B cell (primary cell): ENCODE data around the gene FXYD7. TPM values are rescaled to one million over a fixed set of nuclear protein-coding genes. Genes with fewer than 3 reads are reported as not detected.
"Not testable (repeated sequence)": the region's sequence is repeated elsewhere in the genome, so short reads cannot be mapped to it uniquely, and the experiment has no call there.

ENCODE experiments used
- ATAC-seq: fragments of 200-7000 bp; cut with Tn5 transposase; one replicate; pipeline ENCODE4 v1.10.0; 2021; ENCODE audit warnings: low read depth, mild to moderate bottlenecking, moderate number of reproducible peaks, moderate library complexity
- CTCF ChIA-PET: fragments of 350-600 bp; sonication (Branson Sonifier 250); formaldehyde crosslinking; loops from one replicate; lab custom pipeline; 2021; ENCODE audit warnings: antibody characterized with exemption, inconsistent platforms; lab: Charles Lee
- POLR2A ChIA-PET: fragments of 350-600 bp; sonication (Branson Sonifier 250); formaldehyde crosslinking; loops from one replicate; lab custom pipeline; 2021; ENCODE audit warnings: antibody characterized with exemption; lab: Charles Lee
- DNase-seq: peaks from one replicate; pipeline ENCODE4 v3.0.0; 2013
- H2AFZ ChIP-seq: 2 replicates; pipeline ENCODE4 v1.6.1; 2012; ENCODE audit warnings: mild to moderate bottlenecking, low read depth, low read length; ENCODE audit not compliant: insufficient read depth, poor library complexity, severe bottlenecking
- H3K27ac ChIP-seq, 2 donors: 1 replicate in 1 of 2; 2 replicates in 1 of 2; pipeline ENCODE4 v1.5.1; 2012 to 2013; ENCODE audit warnings: low read length in 2 of 2, mild to moderate bottlenecking in 2 of 2, moderate library complexity in 1 of 2
- H3K27me3 ChIP-seq, 4 experiments: fragments of 200-600 bp in 1 of 4; sonication (generic) in 1 of 4; replicated peaks in 1 of 4; 1 replicate in 2 of 4; 2 replicates in 2 of 4; pipeline versions ENCODE4 v1.6.1 to v1.7.0; 2013 to 2016; ENCODE audit warnings: low read length in 3 of 4, mild to moderate bottlenecking in 2 of 4, mixed read lengths in 1 of 4, moderate library complexity in 1 of 4; ENCODE audit not compliant: insufficient read depth in 4 of 4, control insufficient read depth in 3 of 4; ENCODE audit errors: control extremely low read depth in 1 of 4
- H3K36me3 ChIP-seq, 2 experiments: replicated peaks in 1 of 2; 1 replicate in 1 of 2; 2 replicates in 1 of 2; pipeline versions ENCODE4 v1.6.1 to v1.7.1; 2013; ENCODE audit warnings: low read length in 1 of 2; ENCODE audit not compliant: insufficient read depth in 2 of 2, control insufficient read depth in 1 of 2; ENCODE audit errors: control extremely low read depth in 1 of 2, extremely low read depth in 1 of 2
- H3K4me1 ChIP-seq, 2 donors: fragments of 200-600 bp in 1 of 2; sonication (generic) in 1 of 2; 1 replicate in 1 of 2; 2 replicates in 1 of 2; pipeline versions ENCODE4 v1.5.1 to v1.6.1; 2013 to 2017; ENCODE audit warnings: low read length in 2 of 2; ENCODE audit not compliant: control insufficient read depth in 2 of 2, insufficient read depth in 2 of 2
- H3K4me2 ChIP-seq: replicated peaks from 2 replicates; pipeline ENCODE3; 2012; ENCODE audit warnings: mild to moderate bottlenecking, low read depth, low read length; ENCODE audit not compliant: poor library complexity, severe bottlenecking
- H3K4me3 ChIP-seq, 5 experiments: fragments of 200-600 bp in 1 of 5; sonication (generic) in 1 of 5; 1 replicate in 3 of 5; 2 replicates in 2 of 5; pipeline versions ENCODE4 v1.5.1 to v1.7.0; 2011 to 2016; ENCODE audit warnings: low read length in 4 of 5, mild to moderate bottlenecking in 4 of 5, low read depth in 2 of 5, control low read depth in 1 of 5, moderate library complexity in 1 of 5; ENCODE audit not compliant: insufficient read depth in 1 of 5; ENCODE audit errors: control extremely low read depth in 1 of 5, extremely low read depth in 1 of 5
- H3K79me2 ChIP-seq: fragments of 200-600 bp; sonication (generic); one replicate; pipeline ENCODE4 v1.6.0; 2016; ENCODE audit warnings: low read length; ENCODE audit not compliant: control insufficient read depth, insufficient read depth
- H3K9ac ChIP-seq: fragments of 200-600 bp; sonication (generic); 2 replicates; pipeline ENCODE4 v1.6.1; 2017; ENCODE audit warnings: mild to moderate bottlenecking, low read length, moderate library complexity
- H3K9me3 ChIP-seq, 3 donors: one replicate each; pipeline versions ENCODE4 v1.6.1 to v1.7.1; 2013; ENCODE audit warnings: low read length in 2 of 3; ENCODE audit not compliant: control insufficient read depth in 2 of 3, insufficient read depth in 1 of 3; ENCODE audit errors: control extremely low read depth in 1 of 3
- H4K20me1 ChIP-seq: 2 replicates; pipeline ENCODE4 v1.6.0; 2012; ENCODE audit warnings: mild to moderate bottlenecking, low read length; ENCODE audit not compliant: insufficient read depth, control insufficient read depth, poor library complexity, severe bottlenecking
- H3K27ac Mint-ChIP-seq: one replicate; pipeline ENCODE4 v1.8.0; 2021; ENCODE audit warnings: mixed read lengths
- H3K27me3 Mint-ChIP-seq: one replicate; pipeline ENCODE4 v1.8.0; 2021; ENCODE audit warnings: mixed read lengths
- H3K4me1 Mint-ChIP-seq: one replicate; pipeline ENCODE4 v1.8.0; 2021; ENCODE audit warnings: mixed read lengths
- H3K4me3 Mint-ChIP-seq: one replicate; pipeline ENCODE4 v1.8.0; 2021; ENCODE audit warnings: mixed read lengths
- H3K9me3 Mint-ChIP-seq: one replicate; pipeline ENCODE4 v1.8.0; 2022; ENCODE audit warnings: mixed read lengths; ENCODE audit not compliant: insufficient read depth
- EZH2 ChIP-seq: IDR thresholded peaks from 2 replicates; pipeline ENCODE4 v1.6.1; 2012; ENCODE audit warnings: borderline replicate concordance, low read depth, mild to moderate bottlenecking, moderate library complexity, low read length; ENCODE audit not compliant: insufficient read depth, poor library complexity, severe bottlenecking
- WGBS: methylation state at CpG from one replicate; pipeline ENCODE4 v1.1.5; 2013; ENCODE audit warnings: missing lambda C conversion rate; ENCODE audit not compliant: insufficient coverage; 5-methylcytosine and 5-hydroxymethylcytosine counted together
- intact Hi-C: fragments of 100-400 bp; cut with micrococcal nuclease; formaldehyde crosslinking; loops from one replicate; pipeline ENCODE4 v1.10.0; 2022
- polyA plus RNA-seq: library from polyadenylated mRNA; depleted of rRNA; stranded (reverse); fragments of >200 nt; gene quantifications from 2 replicates; pipeline ENCODE4 v1.2.3, GENCODE V29; 2012
- total RNA-seq, 2 donors: library from RNA; stranded (reverse); fragments of 120-200 nt in 1 of 2; gene quantifications; 1 replicate in 1 of 2; 2 replicates in 1 of 2; pipeline versions ENCODE4 v1.2.3 to v1.2.4, GENCODE V29; 2013 to 2022
- TF ChIP-seq, protein P1 (sequence below): fragments of 200-600 bp; IDR thresholded peaks from one replicate; pipeline ENCODE4 v1.8.0; 2022; ENCODE audit warnings: antibody characterized with exemption, mild to moderate bottlenecking

Gene FXYD7
- total and polyA plus RNA-seq, 2 donors (not counting 1 experiment from before 2014, with no cell fraction given), result 3.8 to 27.4 TPM

GRCh38 chr19:35100588-35101533 lies 42.2 kb upstream of the FXYD7 start:
- H3K9me3 ChIP-seq, result peaks cover 0 to 6% (median 0%) of the 10 kb centered on the region in 3 donors
- H3K27me3 Mint-ChIP-seq, result no peaks in the 10 kb centered on the region
- ChIA-PET CTCF (interaction anchor here (0.6 to 1.9 kb wide), 3 partner anchors 34 to 48 kb away, joined by 3 to 6 read pairs (median 4); partner anchors contain the start of gene LGI4), POLR2A (interaction anchor here (0.9 kb wide), 1 partner anchor 126 kb away, joined by 3 read pairs; no protein-coding TSS in a partner anchor)
- H4K20me1 ChIP-seq, result no peaks in the 10 kb centered on the region
- H3K79me2 ChIP-seq, result no peaks in the 10 kb centered on the region
- H3K36me3 ChIP-seq, result no peaks in the 10 kb centered on the region
- DNase-seq (no peak), ATAC-seq (no peak)
- H3K4me3 ChIP-seq, result no peak overlapping the region
- no peak overlapping the region for H3K4me3 Mint-ChIP-seq
- H3K4me1 ChIP-seq, result no peaks in the 10 kb centered on the region
- no peak overlapping the region for H3K4me2 ChIP-seq
- H3K27me3 ChIP-seq, result no peaks in the 10 kb centered on the region
- H3K27ac Mint-ChIP-seq, result no peak overlapping the region
- intact Hi-C loops, result no loop called here
- H3K4me1 Mint-ChIP-seq, result no peaks in the 10 kb centered on the region
- TF ChIP-seq EZH2, result no peak
- TF ChIP-seq, protein P1, sequence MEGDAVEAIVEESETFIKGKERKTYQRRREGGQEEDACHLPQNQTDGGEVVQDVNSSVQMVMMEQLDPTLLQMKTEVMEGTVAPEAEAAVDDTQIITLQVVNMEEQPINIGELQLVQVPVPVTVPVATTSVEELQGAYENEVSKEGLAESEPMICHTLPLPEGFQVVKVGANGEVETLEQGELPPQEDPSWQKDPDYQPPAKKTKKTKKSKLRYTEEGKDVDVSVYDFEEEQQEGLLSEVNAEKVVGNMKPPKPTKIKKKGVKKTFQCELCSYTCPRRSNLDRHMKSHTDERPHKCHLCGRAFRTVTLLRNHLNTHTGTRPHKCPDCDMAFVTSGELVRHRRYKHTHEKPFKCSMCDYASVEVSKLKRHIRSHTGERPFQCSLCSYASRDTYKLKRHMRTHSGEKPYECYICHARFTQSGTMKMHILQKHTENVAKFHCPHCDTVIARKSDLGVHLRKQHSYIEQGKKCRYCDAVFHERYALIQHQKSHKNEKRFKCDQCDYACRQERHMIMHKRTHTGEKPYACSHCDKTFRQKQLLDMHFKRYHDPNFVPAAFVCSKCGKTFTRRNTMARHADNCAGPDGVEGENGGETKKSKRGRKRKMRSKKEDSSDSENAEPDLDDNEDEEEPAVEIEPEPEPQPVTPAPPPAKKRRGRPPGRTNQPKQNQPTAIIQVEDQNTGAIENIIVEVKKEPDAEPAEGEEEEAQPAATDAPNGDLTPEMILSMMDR, result no peak
- H2AFZ ChIP-seq, result no peak overlapping the region
- 92% methylated on average over 16 of the region's 16 CpGs for WGBS
- no peaks in the 10 kb centered on the region for H3K9me3 Mint-ChIP-seq
- H3K9ac ChIP-seq, result no peak overlapping the region
- no peak overlapping the region for H3K27ac ChIP-seq

- H3K9me3 Mint-ChIP-seq, H3K9ac ChIP-seq, H3K27ac Mint-ChIP-seq, intact Hi-C loops, H4K20me1 ChIP-seq, H3K36me3 ChIP-seq, H3K4me2 ChIP-seq, H3K27me3 ChIP-seq, H3K4me1 ChIP-seq, H3K27ac ChIP-seq, ATAC-seq, H2AFZ ChIP-seq, H3K79me2 ChIP-seq, H3K4me3 ChIP-seq, H3K4me3 Mint-ChIP-seq, DNase-seq, POLR2A ChIA-PET, H3K4me1 Mint-ChIP-seq, H3K27me3 Mint-ChIP-seq: not testable (repeated sequence)
- H3K9me3 ChIP-seq, result peaks cover 0 to 12% (median 0%) of the 10 kb centered on the region in 3 donors
- CTCF ChIA-PET, result interaction anchor here (0.6 kb wide), 1 partner anchor 49 kb away, joined by 4 read pairs; no protein-coding TSS in a partner anchor
- WGBS, result 96% methylated on average over 6 of the region's 10 CpGs
Observed at GRCh38 chr19:35101949-35102348, 41.1 kb upstream of the FXYD7 start.

DNA sequence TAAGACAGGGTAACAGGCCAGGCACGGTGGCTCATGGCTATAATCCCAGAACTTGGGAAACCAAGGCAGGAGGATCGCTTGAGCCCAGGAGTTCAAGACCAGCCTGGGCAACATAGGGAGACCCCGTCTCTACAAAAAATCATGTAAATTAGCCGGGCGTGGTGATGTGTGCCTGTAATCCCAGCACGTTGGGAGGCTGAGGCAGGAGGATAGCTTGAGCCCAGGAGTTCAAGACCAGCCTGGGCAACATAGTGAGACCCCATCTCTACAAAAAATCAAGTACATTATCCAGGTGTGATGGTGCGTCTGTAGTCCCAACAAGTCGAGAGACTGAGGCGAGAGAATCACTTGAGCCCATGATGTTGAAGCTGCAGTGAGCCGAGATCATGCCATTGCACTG lies 39.4 kb upstream of the FXYD7 start:
- intact Hi-C loops, H3K36me3 ChIP-seq, H3K4me2 ChIP-seq, DNase-seq, H3K4me3 ChIP-seq, H3K4me1 Mint-ChIP-seq, ATAC-seq, H3K9me3 Mint-ChIP-seq, H3K4me1 ChIP-seq, H3K9ac ChIP-seq, H3K79me2 ChIP-seq, H2AFZ ChIP-seq, H3K27me3 ChIP-seq, H3K4me3 Mint-ChIP-seq, H3K27me3 Mint-ChIP-seq, POLR2A ChIA-PET, H3K27ac ChIP-seq, H4K20me1 ChIP-seq, H3K27ac Mint-ChIP-seq: not testable (repeated sequence)
- 83% methylated on average over 10 of the region's 10 CpGs for WGBS
- peaks cover 0 to 12% (median 0%) of the 10 kb centered on the region in 3 donors for H3K9me3 ChIP-seq
- CTCF ChIA-PET, result interaction anchor here (1.8 kb wide), 1 partner anchor 37 kb away, joined by 6 read pairs; no protein-coding TSS in a partner anchor
